ENCODE results near the gene LPCAT1.
"Not testable (repeated sequence)": the region's sequence is repeated elsewhere in the genome, so short reads cannot be mapped to it uniquely, and the experiment has no call there.

Gene LPCAT1

GRCh38 chr5:1507961-1508658 is 15.7 kb downstream of the LPCAT1 start:
- DNase-seq = no peak

GRCh38 chr5:1507457-1507856 is 16.3 kb downstream of the LPCAT1 start:
- no peak for DNase-seq

- no peak for DNase-seq
These were observed 16.8 kb downstream of the LPCAT1 start for GRCh38 chr5:1507014-1507375.

- DNase-seq = peak; percentile 34
These were observed 17.3 kb downstream of the LPCAT1 start for GRCh38 chr5:1506242-1507013.

GRCh38 chr5:1505506-1506241 is 18.1 kb downstream of the LPCAT1 start:
- peak; percentile 56 for DNase-seq

GRCh38 chr5:1505089-1505488 is 18.7 kb downstream of the LPCAT1 start:
- DNase-seq = not testable (repeated sequence)

- DNase-seq = no peak
These were observed 19.1 kb downstream of the LPCAT1 start for GRCh38 chr5:1504617-1505016.

GRCh38 chr5:1504069-1504595 is 19.6 kb downstream of the LPCAT1 start:
- no peak for DNase-seq

- no peak for DNase-seq
These were observed 20.3 kb downstream of the LPCAT1 start for GRCh38 chr5:1503241-1504068.

GRCh38 chr5:1502737-1503120 is 21.0 kb downstream of the LPCAT1 start:
- no peak for DNase-seq

- DNase-seq = peak; percentile 85
These were observed 21.6 kb downstream of the LPCAT1 start for GRCh38 chr5:1502046-1502736.

- DNase-seq = no peak
These were observed 22.3 kb downstream of the LPCAT1 start for GRCh38 chr5:1501372-1502045.

GRCh38 chr5:1500411-1501091 is 23.2 kb downstream of the LPCAT1 start:
- no peak for DNase-seq

GRCh38 chr5:1499851-1500250 is 23.9 kb downstream of the LPCAT1 start:
- DNase-seq = no peak

GRCh38 chr5:1498623-1499416 is 24.9 kb downstream of the LPCAT1 start:
- no peak for DNase-seq

GRCh38 chr5:1497795-1498622 is 25.8 kb downstream of the LPCAT1 start:
- DNase-seq = no peak

GRCh38 chr5:1497242-1497777 is 26.4 kb downstream of the LPCAT1 start:
- DNase-seq = no peak

GRCh38 chr5:1495525-1495897 is 28.2 kb downstream of the LPCAT1 start:
- DNase-seq = no peak

Measured in DMS53 (cell line).